CD8-positive, alpha-beta memory T cell (primary cell): ENCODE data around the gene WFDC9. TPM values are rescaled to one million over a fixed set of nuclear protein-coding genes. Genes with fewer than 3 reads are reported as not detected.
A peak's percentile ranks its signal among the peaks of the same experiment; 100 is the strongest.
"Not testable (repeated sequence)": the region's sequence is repeated elsewhere in the genome, so short reads cannot be mapped to it uniquely, and the experiment has no call there.

Experiments
- CTCF ChIA-PET: fragments of 350-600 bp; sonication (Branson Sonifier 250); formaldehyde crosslinking; loops from one replicate; lab custom pipeline; 2021; ENCODE audit warnings: antibody characterized with exemption; lab: Charles Lee
- POLR2A ChIA-PET: fragments of 350-600 bp; sonication (Branson Sonifier 250); formaldehyde crosslinking; loops from one replicate; lab custom pipeline; 2021; ENCODE audit warnings: antibody characterized with exemption; lab: Charles Lee
- DNase-seq, 5 donors: peaks; one replicate each; pipeline versions ENCODE4 v3.0.0 to v3.0.0-alpha.2; 2020 to 2022; ENCODE audit warnings: mixed read lengths in 1 of 5
- H3K27ac ChIP-seq: one replicate; pipeline ENCODE4 v1.7.0; 2013; ENCODE audit warnings: low read depth, mild to moderate bottlenecking, low read length, moderate library complexity
- H3K27me3 ChIP-seq: 2 replicates; pipeline ENCODE4 v1.7.0; 2013; ENCODE audit warnings: low read length, mild to moderate bottlenecking; ENCODE audit not compliant: insufficient read depth, poor library complexity, severe bottlenecking
- H3K36me3 ChIP-seq: 2 replicates; pipeline ENCODE4 v1.7.0; 2013; ENCODE audit warnings: mild to moderate bottlenecking, low read length, moderate library complexity; ENCODE audit not compliant: insufficient read depth
- H3K4me1 ChIP-seq: 2 replicates; pipeline ENCODE4 v1.7.0; 2013; ENCODE audit warnings: mild to moderate bottlenecking, low read length, moderate library complexity; ENCODE audit not compliant: insufficient read depth
- H3K4me3 ChIP-seq: 2 replicates; pipeline ENCODE4 v1.7.0; 2013; ENCODE audit warnings: mild to moderate bottlenecking, low read length
- H3K9me3 ChIP-seq: 2 replicates; pipeline ENCODE4 v1.7.0; 2013; ENCODE audit warnings: mild to moderate bottlenecking, low read length
- H3K27ac Mint-ChIP-seq, 8 donors: one replicate each; pipeline ENCODE4 v1.8.0; 2020 to 2021; ENCODE audit warnings: mixed read lengths in 8 of 8, mild to moderate bottlenecking in 6 of 8, inconsistent platforms in 3 of 8, moderate library complexity in 3 of 8
- H3K27me3 Mint-ChIP-seq, 2 donors: one replicate each; pipeline ENCODE4 v1.8.0; 2020 to 2021; ENCODE audit warnings: mixed read lengths in 2 of 2, mild to moderate bottlenecking in 1 of 2, moderate library complexity in 1 of 2
- H3K36me3 Mint-ChIP-seq, 3 donors: one replicate each; pipeline ENCODE4 v1.8.0; 2020 to 2021; ENCODE audit warnings: mixed read lengths in 3 of 3, inconsistent platforms in 1 of 3, mild to moderate bottlenecking in 1 of 3
- H3K4me1 Mint-ChIP-seq, 3 donors: one replicate each; pipeline ENCODE4 v1.8.0; 2020 to 2021; ENCODE audit warnings: mixed read lengths in 3 of 3, inconsistent platforms in 1 of 3, mild to moderate bottlenecking in 1 of 3
- H3K4me3 Mint-ChIP-seq, 7 donors: one replicate each; pipeline ENCODE4 v1.8.0; 2020 to 2021; ENCODE audit warnings: mixed read lengths in 7 of 7, mild to moderate bottlenecking in 6 of 7, moderate library complexity in 4 of 7, inconsistent platforms in 2 of 7
- H3K9me3 Mint-ChIP-seq, 5 donors: one replicate each; pipeline ENCODE4 v1.8.0; 2020 to 2022; ENCODE audit warnings: mixed read lengths in 5 of 5, mild to moderate bottlenecking in 3 of 5, moderate library complexity in 2 of 5, inconsistent platforms in 1 of 5
- polyA plus RNA-seq: library from polyadenylated mRNA; unstranded; fragments of 300-500 nt; fragmentation: Illumina TruSeq; gene quantifications from one replicate; pipeline ENCODE4 v1.2.3, GENCODE V29; 2021
- total RNA-seq, 2 experiments: library from RNA; stranded (reverse); gene quantifications; one replicate each; pipeline ENCODE4 v1.2.3, GENCODE V29; 2021

WFDC9 gene
- total and polyA plus RNA-seq, 3 experiments from 2014 or later, result not detected

- Mint-ChIP-seq H3K4me3 (no peak overlapping the region), H3K27ac (no peak overlapping the region), H3K9me3 (no peaks in the 10 kb centered on the region), H3K36me3 (no peaks in the 10 kb centered on the region), H3K4me1 (no peaks in the 10 kb centered on the region), H3K27me3 (peaks cover 4 to 14% of the 10 kb centered on the region in 2 donors)
- H3K4me3 ChIP-seq, result no peak overlapping the region
- ChIA-PET POLR2A (no interaction called here), CTCF (no interaction called here)
- no peak for DNase-seq
- H3K9me3 ChIP-seq, result no peaks in the 10 kb centered on the region
- no peak overlapping the region for H3K27ac ChIP-seq
- no peaks in the 10 kb centered on the region for H3K36me3 ChIP-seq
- no peaks in the 10 kb centered on the region for H3K27me3 ChIP-seq
- no peaks in the 10 kb centered on the region for H3K4me1 ChIP-seq
Measured at GRCh38 chr20:45646875-45647274, 15.8 kb upstream of the WFDC9 start.

- H3K4me1 ChIP-seq, H3K9me3 ChIP-seq, H3K27ac ChIP-seq, H3K27ac Mint-ChIP-seq, H3K36me3 ChIP-seq, DNase-seq, H3K36me3 Mint-ChIP-seq, H3K27me3 Mint-ChIP-seq, POLR2A ChIA-PET, H3K4me1 Mint-ChIP-seq, H3K4me3 Mint-ChIP-seq, H3K27me3 ChIP-seq, CTCF ChIA-PET, H3K4me3 ChIP-seq, H3K9me3 Mint-ChIP-seq: not testable (repeated sequence)
Measured at GRCh38 chr20:45645869-45646268, 14.8 kb upstream of the WFDC9 start.

- H3K36me3 Mint-ChIP-seq, H3K4me1 Mint-ChIP-seq, H3K27ac ChIP-seq, DNase-seq, H3K4me1 ChIP-seq, H3K4me3 Mint-ChIP-seq, H3K27me3 ChIP-seq, H3K9me3 ChIP-seq, H3K36me3 ChIP-seq, H3K27ac Mint-ChIP-seq, POLR2A ChIA-PET, H3K4me3 ChIP-seq, H3K9me3 Mint-ChIP-seq: not testable (repeated sequence)
- H3K27me3 Mint-ChIP-seq, result peaks cover 10 to 22% of the 10 kb centered on the region in 2 donors
- CTCF ChIA-PET, result interaction anchor here (1.0 kb wide), 1 partner anchor 94 kb away, joined by 3 read pairs; no protein-coding TSS in a partner anchor
Measured at GRCh38 chr20:45641076-45641475, 10.0 kb upstream of the WFDC9 start.

- no peak overlapping the region for H3K4me3 Mint-ChIP-seq
- ChIA-PET POLR2A (no interaction called here), CTCF (no interaction called here)
- no peak overlapping the region for H3K27ac Mint-ChIP-seq
- no peaks in the 10 kb centered on the region for H3K36me3 Mint-ChIP-seq
- no peaks in the 10 kb centered on the region for H3K9me3 Mint-ChIP-seq
- no peaks in the 10 kb centered on the region for H3K27me3 ChIP-seq
- no peak for DNase-seq
- no peaks in the 10 kb centered on the region for H3K36me3 ChIP-seq
- H3K4me1 ChIP-seq, result no peaks in the 10 kb centered on the region
- H3K4me1 Mint-ChIP-seq, result no peaks in the 10 kb centered on the region
- peaks cover 10 to 22% of the 10 kb centered on the region in 2 donors for H3K27me3 Mint-ChIP-seq
- H3K27ac ChIP-seq, result no peak overlapping the region
- no peaks in the 10 kb centered on the region for H3K9me3 ChIP-seq
- H3K4me3 ChIP-seq, result no peak overlapping the region
Measured at GRCh38 chr20:45639687-45640086, 8.6 kb upstream of the WFDC9 start.

- ChIA-PET POLR2A (no interaction called here), CTCF (no interaction called here)
- H3K27ac ChIP-seq, result no peak overlapping the region
- H3K27me3 ChIP-seq, result no peaks in the 10 kb centered on the region
- peaks cover 15 to 29% of the 10 kb centered on the region in 2 donors for H3K27me3 Mint-ChIP-seq
- H3K4me3 ChIP-seq, result no peak overlapping the region
- H3K4me1 ChIP-seq, result no peaks in the 10 kb centered on the region
- no peaks in the 10 kb centered on the region for H3K4me1 Mint-ChIP-seq
- DNase-seq, result no peak
- no peaks in the 10 kb centered on the region for H3K36me3 ChIP-seq
- no peaks in the 10 kb centered on the region for H3K9me3 Mint-ChIP-seq
- H3K36me3 Mint-ChIP-seq, result no peaks in the 10 kb centered on the region
- no peak overlapping the region for H3K4me3 Mint-ChIP-seq
- H3K27ac Mint-ChIP-seq, result no peak overlapping the region
- no peaks in the 10 kb centered on the region for H3K9me3 ChIP-seq
Measured at GRCh38 chr20:45636513-45636912, 5.4 kb upstream of the WFDC9 start.

GRCh38 chr20:45630371-45630770 is 713 bp downstream of the WFDC9 start:
- ChIA-PET POLR2A (no interaction called here), CTCF (interaction anchor here (1.6 kb wide), 1 partner anchor 140 kb away, joined by 6 read pairs; no protein-coding TSS in a partner anchor)
- Histone ChIP-seq H3K27me3 (no peaks in the 10 kb centered on the region), H3K4me3 (no peak overlapping the region), H3K4me1 (no peaks in the 10 kb centered on the region), H3K9me3 (no peaks in the 10 kb centered on the region), H3K36me3 (no peaks in the 10 kb centered on the region), H3K27ac (no peak overlapping the region)
- no peak overlapping the region for H3K4me3 Mint-ChIP-seq
- no peaks in the 10 kb centered on the region for H3K9me3 Mint-ChIP-seq
- peaks cover 19 to 46% of the 10 kb centered on the region in 2 donors for H3K27me3 Mint-ChIP-seq
- H3K36me3 Mint-ChIP-seq, result peaks cover 0 to 2% (median 0%) of the 10 kb centered on the region in 3 donors
- H3K4me1 Mint-ChIP-seq, result peaks cover 2 to 4% (median 4%) of the 10 kb centered on the region in 3 donors
- H3K27ac Mint-ChIP-seq, result no peak overlapping the region
- DNase-seq, result no peak

GRCh38 chr20:45629496-45630100 is 1.5 kb downstream of the WFDC9 start, which contains the start of gene WFDC10A:
Gene WFDC10A, plus strand, starts transcription at chr20:45629739. Its CDS starts 75 bp downstream, at chr20:45629814.
- peaks cover 0 to 4% (median 2%) of the 10 kb centered on the region in 3 donors for H3K36me3 Mint-ChIP-seq
- CTCF ChIA-PET, result interaction anchor here (1.6 kb wide), 2 partner anchors 10 to 141 kb away, joined by 6 read pairs; no protein-coding TSS in a partner anchor

GRCh38 chr20:45626540-45626939 is 4.5 kb downstream of the WFDC9 start:
- H3K27me3 ChIP-seq, result no peaks in the 10 kb centered on the region
- H3K36me3 ChIP-seq, result no peaks in the 10 kb centered on the region
- Mint-ChIP-seq H3K36me3 (peaks cover 0 to 4% (median 2%) of the 10 kb centered on the region in 3 donors), H3K27ac (no peak overlapping the region), H3K4me3 (no peak overlapping the region), H3K27me3 (peaks cover 18 to 48% of the 10 kb centered on the region in 2 donors), H3K4me1 (peaks cover 2 to 4% (median 4%) of the 10 kb centered on the region in 3 donors), H3K9me3 (peaks cover 0 to 4% (median 0%) of the 10 kb centered on the region in 5 donors)
- CTCF ChIA-PET, result no interaction called here
- DNase-seq, result no peak
- H3K4me1 ChIP-seq, result no peaks in the 10 kb centered on the region
- no peaks in the 10 kb centered on the region for H3K9me3 ChIP-seq
- no peak overlapping the region for H3K27ac ChIP-seq
- POLR2A ChIA-PET, result no interaction called here
- H3K4me3 ChIP-seq, result no peak overlapping the region

More at GRCh38 chr20:45629496-45630100, 1.5 kb downstream of the WFDC9 start, which contains the start of gene WFDC10A:
- H3K27ac ChIP-seq, result no peak within 1 kb of the TSS
- DNase-seq, result no peak
- H3K9me3 ChIP-seq, result no peaks in the 10 kb centered on the region
- H3K36me3 ChIP-seq, result no peaks in the 10 kb centered on the region
- H3K4me1 ChIP-seq, result no peaks in the 10 kb centered on the region
- POLR2A ChIA-PET, result no interaction called here
- Mint-ChIP-seq H3K9me3 (peaks cover 0 to 4% (median 0%) of the 10 kb centered on the region in 5 donors), H3K27ac (peak within 1 kb of the TSS in 1 of 8 donors; percentile 24), H3K4me1 (peaks cover 2 to 4% (median 4%) of the 10 kb centered on the region in 3 donors), H3K27me3 (peaks cover 24 to 52% of the 10 kb centered on the region in 2 donors), H3K4me3 (no peak within 1 kb of the TSS)
- H3K4me3 ChIP-seq, result no peak within 1 kb of the TSS
- H3K27me3 ChIP-seq, result no peaks in the 10 kb centered on the region
